IMR-90 (cell line): ENCODE data around the gene SCLY. TPM values are rescaled to one million over a fixed set of nuclear protein-coding genes. Genes with fewer than 3 reads are reported as not detected.

ENCODE experiments used
- ATAC-seq: fragments of 200-7000 bp; cut with Tn5 transposase; 2 replicates; pipeline ENCODE4 v1.9.1; 2020; ENCODE audit warnings: low read depth, mild to moderate bottlenecking, moderate library complexity
- BruUV-seq: library from RNA; stranded (reverse); fragments of 400-500 nt; replicated peaks from 2 replicates; lab custom pipeline; 2021; lab: Mats Ljungman, UMichigan
- CTCF ChIA-PET: fragments of 300-600 bp; formaldehyde crosslinking; extraction: SDS; loops from one replicate; lab custom pipeline; 2021; ENCODE audit warnings: antibody characterized with exemption; lab: Yijun Ruan, JAX
- POLR2A ChIA-PET: fragments of 300-600 bp; sonication (Branson Sonifier 250); formaldehyde crosslinking; loops from one replicate; lab custom pipeline; 2022; ENCODE audit warnings: antibody characterized with exemption; ENCODE audit not compliant: unreplicated experiment; lab: Charles Lee
- DNase-seq: peaks from one replicate; pipeline ENCODE4 v3.0.0; 2013
- H2AFZ ChIP-seq: replicated peaks from 2 replicates; pipeline ENCODE3; 2013; ENCODE audit warnings: low read length, mild to moderate bottlenecking; ENCODE audit not compliant: poor library complexity
- H2AK5ac ChIP-seq: 2 replicates; pipeline ENCODE4 v1.6.1; 2013; ENCODE audit warnings: low read depth, low read length, inconsistent platforms
- H2AK9ac ChIP-seq: replicated peaks from 2 replicates; pipeline ENCODE3; 2013; ENCODE audit warnings: mild to moderate bottlenecking, low read depth, low read length, moderate library complexity; ENCODE audit not compliant: poor library complexity
- H2BK120ac ChIP-seq: 2 replicates; pipeline ENCODE4 v1.6.1; 2013; ENCODE audit warnings: low read depth, low read length, inconsistent platforms
- H2BK15ac ChIP-seq: 3 replicates; pipeline ENCODE4 v1.6.1; 2013; ENCODE audit warnings: low read depth, low read length, inconsistent platforms
- H2BK20ac ChIP-seq: 2 replicates; pipeline ENCODE4 v1.6.1; 2013; ENCODE audit warnings: low read depth, mild to moderate bottlenecking, inconsistent platforms, low read length, moderate library complexity
- H2BK5ac ChIP-seq: 2 replicates; pipeline ENCODE4 v1.6.1; 2013; ENCODE audit warnings: mild to moderate bottlenecking, low read depth, low read length, inconsistent platforms; ENCODE audit not compliant: poor library complexity, severe bottlenecking
- H3K14ac ChIP-seq: replicated peaks from 2 replicates; pipeline ENCODE4 v1.6.1; 2013; ENCODE audit warnings: low read depth, low read length, inconsistent platforms
- H3K18ac ChIP-seq: 2 replicates; pipeline ENCODE4 v1.6.1; 2013; ENCODE audit warnings: low read depth, low read length, control low read depth
- H3K23ac ChIP-seq: 2 replicates; pipeline ENCODE4 v1.6.1; 2013; ENCODE audit warnings: low read depth, low read length, inconsistent platforms
- H3K27ac ChIP-seq: 2 replicates; pipeline ENCODE4 v1.5.1; 2013; ENCODE audit warnings: mild to moderate bottlenecking, control low read depth, low read length; ENCODE audit not compliant: insufficient read depth
- H3K27me3 ChIP-seq: 2 replicates; pipeline ENCODE4 v1.6.1; 2013; ENCODE audit warnings: low read length; ENCODE audit not compliant: control insufficient read depth, insufficient read depth
- H3K36me3 ChIP-seq: 2 replicates; pipeline ENCODE4 v1.6.1; 2013; ENCODE audit warnings: low read length, mixed read lengths; ENCODE audit not compliant: control insufficient read depth, insufficient read depth
- H3K4ac ChIP-seq: 2 replicates; pipeline ENCODE4 v1.6.1; 2013; ENCODE audit warnings: low read depth, low read length, inconsistent platforms
- H3K4me1 ChIP-seq: 2 replicates; pipeline ENCODE4 v1.6.1; 2013; ENCODE audit warnings: low read length, mixed read lengths; ENCODE audit not compliant: control insufficient read depth, insufficient read depth
- H3K4me2 ChIP-seq: 2 replicates; pipeline ENCODE4 v1.6.1; 2013; ENCODE audit warnings: low read depth, mild to moderate bottlenecking, control low read depth, low read length, moderate library complexity
- H3K4me3 ChIP-seq: 2 replicates; pipeline ENCODE4 v1.5.1; 2013; ENCODE audit warnings: low read depth, mild to moderate bottlenecking, control low read depth, low read length, moderate library complexity; ENCODE audit not compliant: insufficient read depth
- H3K56ac ChIP-seq: 2 replicates; pipeline ENCODE4 v1.6.1; 2013; ENCODE audit warnings: low read length, inconsistent platforms; ENCODE audit not compliant: insufficient read depth; ENCODE audit errors: extremely low read depth
- H3K79me1 ChIP-seq, 2 experiments: 2 replicates each; pipeline ENCODE4 v1.6.1; 2013; ENCODE audit warnings: low read length in 2 of 2, inconsistent platforms in 1 of 2, low read depth in 1 of 2
- H3K9ac ChIP-seq: 2 replicates; pipeline ENCODE4 v1.6.1; 2013; ENCODE audit warnings: low read depth, low read length, control low read depth
- H3K9me1 ChIP-seq: 2 replicates; pipeline ENCODE4 v1.6.1; 2013; ENCODE audit warnings: low read length, inconsistent platforms; ENCODE audit not compliant: insufficient read depth
- H3K9me3 ChIP-seq: 2 replicates; pipeline ENCODE4 v1.6.1; 2013; ENCODE audit warnings: low read length; ENCODE audit not compliant: control insufficient read depth, insufficient read depth
- H4K20me1 ChIP-seq: 2 replicates; pipeline ENCODE4 v1.6.1; 2013; ENCODE audit warnings: low read length, inconsistent platforms; ENCODE audit not compliant: insufficient read depth
- H4K5ac ChIP-seq: 2 replicates; pipeline ENCODE4 v1.6.1; 2013; ENCODE audit warnings: mild to moderate bottlenecking, low read depth, low read length, control low read depth
- H4K8ac ChIP-seq, 2 experiments: 2 replicates each; pipeline ENCODE4 v1.6.1; 2013; ENCODE audit warnings: low read depth in 2 of 2, low read length in 2 of 2, control low read depth in 1 of 2, inconsistent platforms in 1 of 2
- H4K91ac ChIP-seq: 2 replicates; pipeline ENCODE4 v1.6.1; 2013; ENCODE audit warnings: low read depth, low read length, inconsistent platforms; ENCODE audit not compliant: insufficient read depth
- BHLHE40 ChIP-seq: fragments of 150-350 bp; IDR thresholded peaks from 2 replicates; pipeline ENCODE4 v1.6.1; 2016; ENCODE audit warnings: mild to moderate bottlenecking, low read depth, low read length
- CEBPB ChIP-seq: IDR thresholded peaks from 2 replicates; pipeline ENCODE4 v1.6.1; 2012; ENCODE audit warnings: low read depth, low read length, improper control_type of control experiment
- CHD1 ChIP-seq: IDR thresholded peaks from 2 replicates; pipeline ENCODE4 v1.6.1; 2012; ENCODE audit warnings: low read depth, low read length, improper control_type of control experiment
- CTCF ChIP-seq: conservative IDR thresholded peaks from 2 replicates; pipeline ENCODE4 v1.5.1; 2012; ENCODE audit warnings: mild to moderate bottlenecking, low read depth, low read length, improper control_type of control experiment
- ELK1 ChIP-seq: fragments of 150-350 bp; IDR thresholded peaks from 2 replicates; pipeline ENCODE4 v1.6.1; 2016; ENCODE audit warnings: low read depth, mild to moderate bottlenecking, low read length, moderate library complexity, borderline replicate concordance
- FOS ChIP-seq: fragments of 150-350 bp; IDR thresholded peaks from 2 replicates; pipeline ENCODE4 v1.6.1; 2016; ENCODE audit warnings: low read depth, low read length
- MAFK ChIP-seq: IDR thresholded peaks from 2 replicates; pipeline ENCODE4 v1.6.1; 2012; ENCODE audit warnings: low read depth, low read length, improper control_type of control experiment
- MAZ ChIP-seq: IDR thresholded peaks from 2 replicates; pipeline ENCODE4 v1.6.1; 2012; ENCODE audit warnings: low read depth, mild to moderate bottlenecking, low read length, improper control_type of control experiment, moderate library complexity, borderline replicate concordance
- MXI1 ChIP-seq: IDR thresholded peaks from 2 replicates; pipeline ENCODE4 v1.6.1; 2012; ENCODE audit warnings: low read depth, mild to moderate bottlenecking, low read length, moderate library complexity, borderline replicate concordance
- NFE2L2 ChIP-seq: fragments of 150-350 bp; IDR thresholded peaks from 2 replicates; pipeline ENCODE4 v1.6.1; 2016; ENCODE audit warnings: low read depth, mild to moderate bottlenecking, low read length
- POLR2A ChIP-seq: IDR thresholded peaks from 2 replicates; pipeline ENCODE4 v1.6.1; 2012; ENCODE audit warnings: mild to moderate bottlenecking, low read depth, low read length
- RAD21 ChIP-seq: IDR thresholded peaks from 2 replicates; pipeline ENCODE4 v1.6.1; 2012; ENCODE audit warnings: low read length, improper control_type of control experiment
- RCOR1 ChIP-seq: IDR thresholded peaks from 2 replicates; pipeline ENCODE4 v1.6.1; 2012; ENCODE audit warnings: mild to moderate bottlenecking, low read length, improper control_type of control experiment; ENCODE audit not compliant: insufficient replicate concordance
- RFX5 ChIP-seq: IDR thresholded peaks from 2 replicates; pipeline ENCODE4 v1.8.0; 2012; ENCODE audit warnings: low read depth, mild to moderate bottlenecking, low read length, moderate library complexity
- SMC3 ChIP-seq: fragments of 150-350 bp; IDR thresholded peaks from 2 replicates; pipeline ENCODE4 v1.6.1; 2016; ENCODE audit warnings: low read depth, mild to moderate bottlenecking, antibody characterized with exemption, low read length, moderate library complexity
- USF2 ChIP-seq: fragments of 150-350 bp; IDR thresholded peaks from 2 replicates; pipeline ENCODE4 v1.6.1; 2017; ENCODE audit warnings: mild to moderate bottlenecking, antibody characterized with exemption, low read length, low read depth
- WGBS, 2 experiments: methylation state at CpG; one replicate each; pipeline versions ENCODE4 v1.1.5 to v1.1.7; 2013; ENCODE audit warnings: missing lambda C conversion rate in 2 of 2; ENCODE audit not compliant: insufficient read length in 1 of 2; ENCODE audit errors: extremely low coverage in 2 of 2; 5-methylcytosine and 5-hydroxymethylcytosine counted together
- dilution Hi-C: fragments of 300-500 bp; cut with HindIII; formaldehyde crosslinking; loops from one replicate; pipeline ENCODE4 v1.14.3; 2018; ENCODE audit warnings: low sequenced_read_pairs; ENCODE audit not compliant: unreplicated experiment
- in situ Hi-C: fragments of 300-500 bp; cut with MboI; formaldehyde crosslinking; loops from 3 replicates; pipeline ENCODE4 v1.14.3; 2019; ENCODE audit warnings: low sequenced_read_pairs, inconsistent platforms, mixed read lengths
- intact Hi-C: fragments of 100-400 bp; cut with micrococcal nuclease; formaldehyde crosslinking; loops from 2 replicates; pipeline ENCODE4 v1.10.0; 2022
- polyA plus RNA-seq, 3 experiments: library from polyadenylated mRNA; depleted of rRNA; stranded (reverse); fragments of >200 nt; gene quantifications; 2 replicates each; pipeline ENCODE4 v1.2.3, GENCODE V29; 2012; ENCODE audit warnings: low replicate concordance in 1 of 3
- total RNA-seq: library from RNA; depleted of rRNA; stranded (reverse); fragments of >200 nt; gene quantifications from 2 replicates; pipeline ENCODE4 v1.2.3, GENCODE V29; 2012

SCLY gene
- total and polyA plus RNA-seq, 2 of the 4 experiments (the other 2 are of a cell fraction): 8.6 to 10.5 TPM

- Histone ChIP-seq H3K14ac (no peak overlapping the region), H2AK5ac (peak overlapping the region; percentile 7; the same call in 1 of the 2 replicates), H2AK9ac (no peak overlapping the region), H3K9me1 (peaks cover 35% of the 10 kb centered on the region), H3K9me3 (no peaks in the 10 kb centered on the region), H3K36me3 (peaks cover 16% of the 10 kb centered on the region), H3K18ac (no peak overlapping the region), H3K27me3 (no peaks in the 10 kb centered on the region), H3K4ac (peak overlapping the region; percentile 58; the same call in 1 of the 2 replicates), H4K91ac (no peak overlapping the region), H3K4me2 (no peak overlapping the region), H2BK15ac (no peak overlapping the region), H3K23ac (0 out of 2 replicates have a peak overlapping the region, but pooled peaks have one; percentile 0), H3K9ac (no peak overlapping the region), H2BK5ac (peak overlapping the region; percentile 38), H3K56ac (no peak overlapping the region), H4K20me1 (no peaks in the 10 kb centered on the region; the same call in 1 of the 2 replicates), H3K4me3 (no peak overlapping the region), H2BK120ac (no peak overlapping the region), H3K27ac (no peak overlapping the region), H2BK20ac (no peak overlapping the region), H4K8ac (no peak overlapping the region), H3K4me1 (peaks cover 12% of the 10 kb centered on the region), H4K5ac (no peak overlapping the region), H3K79me1 (peaks cover 15 to 55% of the 10 kb centered on the region in 2 experiments; a peak in 3 of 4 replicates), H2AFZ (peak overlapping the region; percentile 52)
- ChIA-PET POLR2A (no interaction called here), CTCF (no interaction called here)
- no TSS peak for BruUV-seq
- dilution Hi-C loops (no loop called here), in situ Hi-C loops (no loop called here), intact Hi-C loops (no loop called here)
- DNase-seq (peak; percentile 89), ATAC-seq (peak; percentile 64)
- peak; percentile 23; the same call in 1 of the 2 replicates for TF ChIP-seq CEBPB
- no peak for TF ChIP-seq POLR2A
- no peak for TF ChIP-seq CHD1
- TF ChIP-seq CTCF: 0 out of 2 replicates have a peak, but pooled peaks have one; percentile 4
- no peak for TF ChIP-seq ELK1
- TF ChIP-seq USF2: peak; percentile 75
- TF ChIP-seq NFE2L2: no peak
- no peak for TF ChIP-seq RCOR1
- TF ChIP-seq FOS: no peak
- no peak for TF ChIP-seq RFX5
- TF ChIP-seq MAFK: no peak
- peak; percentile 8; the same call in 1 of the 2 replicates for TF ChIP-seq RAD21
- peak; percentile 76; the same call in 1 of the 2 replicates for TF ChIP-seq MXI1
- TF ChIP-seq MAZ: no peak
- no peak for TF ChIP-seq SMC3
- peak; percentile 58; the same call in 1 of the 2 replicates for TF ChIP-seq BHLHE40
- 71% methylated on average over 3 of the region's 8 CpGs; no CpG with 5 or more reads in 1 of the 2 experiments for WGBS, 2 experiments
Observed at GRCh38 chr2:238024986-238025385, 35.8 kb upstream of the SCLY start.
